ENCODE results near the gene ARHGAP44.

The ARHGAP44 gene

GRCh38 chr17:12739500-12739899 lies 49.8 kb upstream of the ARHGAP44 start:
- Histone ChIP-seq H3K27ac (ENCODE audit: extremely low read depth, low read depth, low read length) (no peak overlapping the region), H3K4me3 (ENCODE audit: low read depth, low read length) (no peak overlapping the region), H3K4me1 (ENCODE audit: control insufficient read depth, insufficient read depth, low read length) (peaks cover 2% of the 10 kb centered on the region; the same call in 1 of the 2 replicates), H3K9me3 (ENCODE audit: control insufficient read depth, insufficient read depth, low read depth, low read length) (no peaks in the 10 kb centered on the region), H3K36me3 (ENCODE audit: control insufficient read depth in 2 of 2, insufficient read depth in 1 of 2, low read length in 2 of 2) (no peaks in the 10 kb centered on the region)
- TF ChIP-seq ZNF510 (tag by site-specific recombination; IDR thresholded peaks at IDR 0.05; ENCODE audit: insufficient replicate concordance) (no peak), ZNF555 (tag by site-specific recombination; conservative IDR thresholded peaks at IDR 0.05) (no peak), ZNF148 (tag by site-specific recombination; IDR thresholded peaks at IDR 0.05; ENCODE audit: borderline replicate concordance) (no peak), ZNF76 (tag by site-specific recombination; IDR thresholded peaks at IDR 0.05; ENCODE audit: borderline replicate concordance, low read depth) (no peak), GLIS1 (tag by site-specific recombination; IDR thresholded peaks at IDR 0.05) (no peak), ZNF350 (tag by site-specific recombination; IDR thresholded peaks at IDR 0.05) (no peak), ZNF544 (tag by site-specific recombination; IDR thresholded peaks at IDR 0.05) (no peak), ZFP3 (tag by site-specific recombination; IDR thresholded peaks at IDR 0.05; ENCODE audit: low read depth) (no peak), ZNF626 (tag by site-specific recombination; IDR thresholded peaks at IDR 0.05) (no peak), ZNF302 (tag by site-specific recombination; IDR thresholded peaks at IDR 0.05; ENCODE audit: low read depth) (no peak), ZNF16 (tag by site-specific recombination; IDR thresholded peaks at IDR 0.05; ENCODE audit: low read depth) (no peak), FEZF1 (tag by site-specific recombination; IDR thresholded peaks at IDR 0.05) (no peak), ZNF184 (tag by site-specific recombination; IDR thresholded peaks at IDR 0.05) (no peak), BCL6B (tag by site-specific recombination; IDR thresholded peaks at IDR 0.05) (no peak)
- ChIA-PET CTCF (interaction anchor here (0.6 to 1.6 kb wide), 4 partner anchors 9 to 559 kb away, joined by 3 to 6 read pairs (median 3); no protein-coding TSS in a partner anchor), POLR2A (no interaction called here)

- POLR2A ChIA-PET, result interaction anchor here (0.6 to 1.2 kb wide), 2 partner anchors 154 to 275 kb away, joined by 4 to 7 read pairs; partner anchors contain the start of gene ELAC2
- Histone ChIP-seq H3K27ac (ENCODE audit: extremely low read depth, low read depth, low read length) (no peak overlapping the region), H3K36me3 (ENCODE audit: control insufficient read depth in 2 of 2, insufficient read depth in 1 of 2, low read length in 2 of 2) (no peaks in the 10 kb centered on the region), H3K4me3 (ENCODE audit: low read depth, low read length) (no peak overlapping the region), H3K9me3 (ENCODE audit: control insufficient read depth, insufficient read depth, low read depth, low read length) (no peaks in the 10 kb centered on the region), H3K4me1 (ENCODE audit: control insufficient read depth, insufficient read depth, low read length) (peaks cover 2% of the 10 kb centered on the region; the same call in 1 of the 2 replicates)
- CTCF ChIA-PET, result interaction anchor here (0.8 to 3.0 kb wide), 13 partner anchors 8 to 562 kb away, joined by 4 to 30 read pairs (median 13); no protein-coding TSS in a partner anchor
- no peak for TF ChIP-seq ZNF248 (tag by site-specific recombination; IDR thresholded peaks at IDR 0.05)
- no peak for TF ChIP-seq ZNF473 (tag by site-specific recombination; IDR thresholded peaks at IDR 0.05)
- TF ChIP-seq ZNF777 (tag by site-specific recombination; IDR thresholded peaks at IDR 0.05; ENCODE audit: borderline replicate concordance), result no peak
- no peak for TF ChIP-seq SETDB1 (IDR thresholded peaks at IDR 0.05; ENCODE audit: insufficient read length, low read length)
- no peak for TF ChIP-seq ZBTB11 (tag by site-specific recombination; conservative IDR thresholded peaks at IDR 0.05; ENCODE audit: low read depth)
- TF ChIP-seq REPIN1 (tag by site-specific recombination; IDR thresholded peaks at IDR 0.05; ENCODE audit: low read depth), result no peak
- TF ChIP-seq OVOL3 (tag by site-specific recombination; IDR thresholded peaks at IDR 0.05), result no peak
Measured at GRCh38 chr17:12743046-12743445, 46.3 kb upstream of the ARHGAP44 start.

Measured in HEK293 (cell line).